Activated T-cell treated with anti-CD3 and anti-CD28 coated beads for 1 hour (primary cell): ENCODE measurements around the gene FAR1.

Source experiments
- DNase-seq: peaks from one replicate; pipeline ENCODE4 v3.0.0-alpha.2; 2020; ENCODE audit warnings: low read depth

The FAR1 gene

GRCh38 chr11:13777341-13777985 lies 109.0 kb downstream of the FAR1 start:
- no peak for DNase-seq

GRCh38 chr11:13778345-13778744 lies 109.9 kb downstream of the FAR1 start:
- DNase-seq = no peak

- no peak for DNase-seq
Observed at GRCh38 chr11:13781153-13781552, 112.7 kb downstream of the FAR1 start.
